GM23248 (cell line): ENCODE data around the gene F2RL3.

ENCODE experiments used
- EZH2 ChIP-seq: fragments of 200-600 bp; sonication (generic); IDR thresholded peaks from 2 replicates; pipeline ENCODE4 v1.6.1; 2018; ENCODE audit warnings: antibody characterized with exemption, mild to moderate bottlenecking; ENCODE audit not compliant: insufficient read depth, poor library complexity, severe bottlenecking
- EZH2phosphoT487 ChIP-seq: fragments of 200-600 bp; sonication (generic); IDR thresholded peaks from 2 replicates; pipeline ENCODE4 v1.6.1; 2018; ENCODE audit warnings: antibody characterized with exemption, moderate library complexity, mild to moderate bottlenecking, low read depth; ENCODE audit not compliant: insufficient read depth

GRCh38 chr19:16940626-16941025, 51.8 kb downstream of the F2RL3 start:
- TF ChIP-seq EZH2phosphoT487 (no peak), EZH2 (no peak)
